SK-N-MC (cell line): Measurements from ENCODE around the gene PDE11A.

ENCODE experiments used
- EZH2 ChIP-seq: fragments of 200-600 bp; sonication (generic); IDR thresholded peaks from one replicate; pipeline ENCODE4 v1.6.1; 2017; ENCODE audit warnings: antibody characterized with exemption
- FOXP2 ChIP-seq: optimal IDR thresholded peaks from 2 replicates; pipeline ENCODE3; 2011; ENCODE audit warnings: mild to moderate bottlenecking, moderate library complexity; ENCODE audit not compliant: insufficient read depth; ENCODE audit errors: extremely low read length, control extremely low read depth
- POLR2AphosphoS5 ChIP-seq: IDR thresholded peaks from 2 replicates; pipeline ENCODE4 v1.6.1; 2012; ENCODE audit warnings: mild to moderate bottlenecking, low read depth, low read length, borderline replicate concordance

- TF ChIP-seq POLR2AphosphoS5 (no peak), EZH2 (no peak), FOXP2 (no peak)
These were observed 42.7 kb upstream of the PDE11A start for GRCh38 chr2:178115271-178115670.
